Left lung (tissue), 10 donors: ENCODE measurements around the gene CTDP1. TPM values are rescaled to one million over a fixed set of nuclear protein-coding genes. Genes with fewer than 3 reads are reported as not detected.

Source experiments
- ATAC-seq: fragments of 200-7000 bp; cut with Tn5 transposase; one replicate; pipeline ENCODE4 v1.9.1; 2020; ENCODE audit warnings: moderate library complexity
- DNase-seq, 4 donors: peaks; one replicate each; pipeline ENCODE4 v3.0.0-alpha.2; 2013 to 2020
- H3K27ac ChIP-seq, 2 donors: fragments of 200-600 bp; sonication (generic) in 1 of 2; one replicate each; pipeline versions ENCODE4 v1.5.0 to v1.8.0; 2020 to 2021
- H3K27me3 ChIP-seq, 2 donors: fragments of 200-600 bp; sonication (generic) in 1 of 2; one replicate each; pipeline versions ENCODE4 v1.5.0 to v1.8.0; 2020 to 2021
- H3K36me3 ChIP-seq, 2 donors: fragments of 200-600 bp; sonication (generic) in 1 of 2; one replicate each; pipeline versions ENCODE4 v1.5.0 to v1.8.0; 2020 to 2021
- H3K4me1 ChIP-seq, 2 donors: fragments of 200-600 bp; one replicate each; pipeline ENCODE4 v1.8.0; 2021
- H3K4me3 ChIP-seq, 2 donors: fragments of 200-600 bp; sonication (generic) in 1 of 2; one replicate each; pipeline versions ENCODE4 v1.5.0 to v1.8.0; 2020 to 2021; ENCODE audit warnings: mild to moderate bottlenecking in 1 of 2
- H3K9me3 ChIP-seq, 2 donors: fragments of 200-600 bp; sonication (generic) in 1 of 2; one replicate each; pipeline versions ENCODE4 v1.5.0 to v1.8.0; 2020 to 2021
- CTCF ChIP-seq, 2 donors: fragments of 200-600 bp; sonication (generic) in 1 of 2; IDR thresholded peaks; one replicate each; pipeline versions ENCODE4 v1.5.0 to v1.8.0; 2021; ENCODE audit warnings: antibody characterized with exemption in 2 of 2
- intact Hi-C, 2 donors: fragments of 100-400 bp; cut with DNase I; formaldehyde crosslinking; loops; one replicate each; pipeline versions ENCODE4 v1.11.2 to v1.14.2; 2022
- polyA plus RNA-seq, 6 donors: library from polyadenylated mRNA; unstranded; fragments of 120-200 nt; gene quantifications; one replicate each; pipeline ENCODE4 v1.2.1, GENCODE V29; 2013; ENCODE audit not compliant: insufficient read length in 6 of 6
- total RNA-seq, 2 donors: library from RNA; stranded (reverse); fragmentation: NEBNext Ultra II Directional; extraction: Animal tissue kit (Norgen Biotek cat#: 25700); gene quantifications; one replicate each; pipeline ENCODE4 v1.2.1, GENCODE V29; 2021
- donor health status: DM: no; HTN: yes; CAD: no.
- donor health status: DM: no; HTN: no; CAD: no.

The CTDP1 gene
- total and polyA plus RNA-seq, 8 donors = 8.4 to 24.4 (median 11.4) TPM

DNA sequence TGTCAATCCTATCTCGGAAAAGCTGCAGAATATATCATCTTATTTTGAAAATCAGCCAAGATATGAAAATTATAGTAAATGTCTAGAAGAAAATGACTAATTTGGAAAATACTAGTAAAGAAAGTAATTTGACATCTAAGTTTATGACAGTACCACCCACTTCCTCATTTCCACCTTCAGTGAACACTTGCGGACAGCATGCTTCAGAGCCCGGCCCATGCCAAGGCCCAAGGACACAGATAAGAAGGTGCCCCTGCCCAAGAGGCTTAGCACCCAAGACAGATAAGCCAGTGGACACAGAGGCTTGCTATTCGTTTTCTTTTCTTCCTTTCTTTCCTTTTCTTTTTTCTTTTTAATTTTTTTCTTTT is 113.4 kb downstream of the CTDP1 start:
- Histone ChIP-seq H3K4me3 (peak overlapping the region in 1 of 2 donors; percentile 6), H3K27ac (peak overlapping the region in 1 of 2 donors; percentile 91), H3K9me3 (no peaks in the 10 kb centered on the region), H3K27me3 (peaks cover 24 to 68% of the 10 kb centered on the region in 2 donors), H3K4me1 (peaks cover 9 to 78% of the 10 kb centered on the region in 2 donors), H3K36me3 (no peaks in the 10 kb centered on the region)
- no peak for ATAC-seq
- no peak for DNase-seq
- TF ChIP-seq CTCF (IDR thresholded peaks at IDR 0.05) = no peak
- intact Hi-C loops = no loop called here

DNA sequence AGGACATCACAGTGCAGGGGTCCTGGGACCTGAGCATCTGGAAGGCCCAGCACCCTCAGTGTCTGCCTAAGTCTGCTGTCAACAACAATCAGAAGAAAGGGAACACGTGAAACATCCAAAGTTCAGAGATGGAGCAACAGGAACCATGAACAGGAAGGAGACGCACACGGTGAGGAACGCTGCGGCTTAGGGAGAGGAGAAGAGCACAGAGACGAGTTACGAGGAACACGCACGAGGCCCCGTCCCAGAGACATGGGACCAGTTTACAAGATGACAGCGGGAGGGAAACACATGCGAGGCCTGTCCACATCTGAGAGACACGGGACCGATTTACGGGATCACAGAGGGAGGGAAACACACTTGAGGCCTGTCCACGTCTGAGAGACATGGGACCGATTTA is 115.2 kb downstream of the CTDP1 start:
- DNase-seq (peak in 2 of 4 donors; percentile 28 to 74), ATAC-seq (no peak)
- intact Hi-C loops = no loop called here
- TF ChIP-seq CTCF (IDR thresholded peaks at IDR 0.05) = no peak
- H3K36me3 ChIP-seq = no peaks in the 10 kb centered on the region
- peaks cover 33 to 68% of the 10 kb centered on the region in 2 donors for H3K27me3 ChIP-seq
- no peak overlapping the region for H3K27ac ChIP-seq
- no peaks in the 10 kb centered on the region for H3K9me3 ChIP-seq
- H3K4me3 ChIP-seq = no peak overlapping the region
- peaks cover 19 to 78% of the 10 kb centered on the region in 2 donors for H3K4me1 ChIP-seq

- Histone ChIP-seq H3K36me3 (no peaks in the 10 kb centered on the region), H3K27me3 (peaks cover 35 to 68% of the 10 kb centered on the region in 2 donors), H3K4me1 (peaks cover 19 to 72% of the 10 kb centered on the region in 2 donors), H3K9me3 (no peaks in the 10 kb centered on the region), H3K4me3 (no peak overlapping the region), H3K27ac (no peak overlapping the region)
- intact Hi-C loops = no loop called here
- ATAC-seq = no peak
- TF ChIP-seq CTCF (IDR thresholded peaks at IDR 0.05) = no peak
- DNase-seq = peak in 1 of 4 donors; percentile 9
Observed at GRCh38 chr18:79795446-79795845, 115.8 kb downstream of the CTDP1 start.

DNA sequence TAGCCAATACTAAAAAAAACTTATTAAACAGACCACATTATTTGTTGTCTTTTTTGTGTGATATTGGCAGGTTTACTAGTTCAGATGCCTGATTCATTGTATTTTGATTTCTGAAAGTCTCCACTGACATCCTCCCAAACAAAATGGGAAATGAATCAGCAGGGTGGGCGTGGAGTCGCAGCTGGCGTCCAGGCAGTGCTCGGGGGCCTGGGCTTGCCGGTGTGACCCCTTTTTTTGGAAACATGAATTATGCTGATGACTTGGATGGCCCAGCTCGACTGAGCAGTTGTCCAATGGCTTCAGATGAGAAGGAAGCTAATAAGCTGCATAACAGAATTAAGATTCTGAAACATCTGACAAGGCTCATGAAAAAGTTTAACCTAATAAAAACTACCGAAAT is 116.4 kb downstream of the CTDP1 start:
- DNase-seq = peak in 1 of 4 donors; percentile 13
- peaks cover 18 to 67% of the 10 kb centered on the region in 2 donors for H3K4me1 ChIP-seq
- H3K27ac ChIP-seq = no peak overlapping the region
- no peaks in the 10 kb centered on the region for H3K36me3 ChIP-seq
- intact Hi-C loops = no loop called here
- H3K27me3 ChIP-seq = peaks cover 35 to 71% of the 10 kb centered on the region in 2 donors
- no peak for TF ChIP-seq CTCF (IDR thresholded peaks at IDR 0.05)
- H3K4me3 ChIP-seq = no peak overlapping the region
- no peaks in the 10 kb centered on the region for H3K9me3 ChIP-seq
- ATAC-seq = no peak

GRCh38 chr18:79796531-79797405 is 117.2 kb downstream of the CTDP1 start:
- TF ChIP-seq CTCF (IDR thresholded peaks at IDR 0.05) = no peak
- peaks cover 11 to 59% of the 10 kb centered on the region in 2 donors for H3K4me1 ChIP-seq
- H3K36me3 ChIP-seq = no peaks in the 10 kb centered on the region

More at GRCh38 chr18:79796531-79797405, 117.2 kb downstream of the CTDP1 start:
- intact Hi-C loops = no loop called here
- H3K27me3 ChIP-seq = peaks cover 35 to 78% of the 10 kb centered on the region in 2 donors
- ATAC-seq = no peak
- no peaks in the 10 kb centered on the region for H3K9me3 ChIP-seq
- DNase-seq = peak in 2 of 4 donors; percentile 21 to 22
- no peak overlapping the region for H3K27ac ChIP-seq
- H3K4me3 ChIP-seq = no peak overlapping the region
